ENCODE data around the gene CCRL2. TPM values are rescaled to one million over a fixed set of nuclear protein-coding genes. Genes with fewer than 3 reads are reported as not detected.

CCRL2 gene
- total and polyA plus RNA-seq, 2 donors (not counting 1 experiment from before 2014, with no cell fraction given), result 2.6 to 3.3 TPM

- intact Hi-C loops (cut with micrococcal nuclease), result no loop called here
- CTCF ChIA-PET, result interaction anchor here (0.8 to 6.0 kb wide), 5 partner anchors 9 to 619 kb away, joined by 3 to 58 read pairs (median 10); partner anchors contain the start of gene CCR5
- TF ChIP-seq CTCF (IDR thresholded peaks at IDR 0.05), result no peak
- no peak for TF ChIP-seq EZH2 (IDR thresholded peaks at IDR 0.05; ENCODE audit: borderline replicate concordance, insufficient read depth, low read depth, low read length, poor library complexity, severe bottlenecking)
Measured at GRCh38 chr3:46380471-46381221, 26.4 kb upstream of the CCRL2 start.

GRCh38 chr3:46381625-46382024 lies 25.4 kb upstream of the CCRL2 start:
- no peak overlapping the region for H3K4me3 ChIP-seq (ENCODE audit: control extremely low read depth in 1 of 5, extremely low read depth in 1 of 5, insufficient read depth in 1 of 5, low read depth in 2 of 5, low read length in 4 of 5)
- H2AFZ ChIP-seq (ENCODE audit: insufficient read depth, low read depth, low read length, poor library complexity, severe bottlenecking), result no peak overlapping the region
- ChIA-PET CTCF (interaction anchor here (0.6 to 6.0 kb wide), 6 partner anchors 10 to 620 kb away, joined by 3 to 31 read pairs (median 3); partner anchors contain the start of gene CCR5), POLR2A (no interaction called here)
- Mint-ChIP-seq H3K4me3 (no peak overlapping the region), H3K27me3 (no peaks in the 10 kb centered on the region), H3K4me1 (peaks cover 58% of the 10 kb centered on the region), H3K9me3 (ENCODE audit: insufficient read depth) (no peaks in the 10 kb centered on the region), H3K27ac (no peak overlapping the region)
- no peak overlapping the region for H3K27ac ChIP-seq (ENCODE audit: low read length in 2 of 2)
- no peaks in the 10 kb centered on the region for H3K9me3 ChIP-seq (ENCODE audit: control extremely low read depth in 1 of 3, control insufficient read depth in 2 of 3, insufficient read depth in 1 of 3, low read length in 2 of 3)
- H3K36me3 ChIP-seq (replicated peaks in 1 of 2; ENCODE audit: control extremely low read depth in 1 of 2, control insufficient read depth in 1 of 2, extremely low read depth in 1 of 2, insufficient read depth in 2 of 2, low read length in 1 of 2), result no peaks in the 10 kb centered on the region
- no peak for ATAC-seq (ENCODE audit: low read depth)
- H3K4me1 ChIP-seq (ENCODE audit: control insufficient read depth in 2 of 2, insufficient read depth in 2 of 2, low read length in 2 of 2), result peaks cover 48 to 57% of the 10 kb centered on the region in 2 donors
- H3K9ac ChIP-seq (ENCODE audit: low read length), result no peak overlapping the region
- TF ChIP-seq CTCF (IDR thresholded peaks at IDR 0.05) (no peak), EZH2 (IDR thresholded peaks at IDR 0.05; ENCODE audit: borderline replicate concordance, insufficient read depth, low read depth, low read length, poor library complexity, severe bottlenecking) (no peak)
- intact Hi-C loops (cut with micrococcal nuclease), result no loop called here
- H3K27me3 ChIP-seq (replicated peaks in 1 of 4; ENCODE audit: control extremely low read depth in 1 of 4, control insufficient read depth in 3 of 4, insufficient read depth in 4 of 4, low read length in 3 of 4), result no peaks in the 10 kb centered on the region
- H3K4me2 ChIP-seq (replicated peaks; ENCODE audit: low read depth, low read length, poor library complexity, severe bottlenecking), result no peak overlapping the region
- 89% methylated on average over 2 of the region's 3 CpGs for WGBS (ENCODE audit: insufficient coverage)
- no peaks in the 10 kb centered on the region for H3K79me2 ChIP-seq (ENCODE audit: control insufficient read depth, insufficient read depth, low read length)
- DNase-seq, result no peak
- no peaks in the 10 kb centered on the region for H4K20me1 ChIP-seq (ENCODE audit: control insufficient read depth, insufficient read depth, low read length, poor library complexity, severe bottlenecking)

More at GRCh38 chr3:46380471-46381221, 26.4 kb upstream of the CCRL2 start:
- Histone ChIP-seq H3K4me1 (ENCODE audit: control insufficient read depth in 2 of 2, insufficient read depth in 2 of 2, low read length in 2 of 2) (peaks cover 43 to 49% of the 10 kb centered on the region in 2 donors), H3K79me2 (ENCODE audit: control insufficient read depth, insufficient read depth, low read length) (no peaks in the 10 kb centered on the region), H3K9ac (ENCODE audit: low read length) (peak overlapping the region; percentile 4), H3K4me3 (ENCODE audit: control extremely low read depth in 1 of 5, extremely low read depth in 1 of 5, insufficient read depth in 1 of 5, low read depth in 2 of 5, low read length in 4 of 5) (no peak overlapping the region), H3K27me3 (replicated peaks in 1 of 4; ENCODE audit: control extremely low read depth in 1 of 4, control insufficient read depth in 3 of 4, insufficient read depth in 4 of 4, low read length in 3 of 4) (no peaks in the 10 kb centered on the region), H2AFZ (ENCODE audit: insufficient read depth, low read depth, low read length, poor library complexity, severe bottlenecking) (peak overlapping the region; percentile 23), H3K27ac (ENCODE audit: low read length in 2 of 2) (peak overlapping the region in 1 of 2 donors; percentile 2), H3K9me3 (ENCODE audit: control extremely low read depth in 1 of 3, control insufficient read depth in 2 of 3, insufficient read depth in 1 of 3, low read length in 2 of 3) (no peaks in the 10 kb centered on the region), H4K20me1 (ENCODE audit: control insufficient read depth, insufficient read depth, low read length, poor library complexity, severe bottlenecking) (no peaks in the 10 kb centered on the region), H3K4me2 (replicated peaks; ENCODE audit: low read depth, low read length, poor library complexity, severe bottlenecking) (peak overlapping the region; percentile 57), H3K36me3 (replicated peaks in 1 of 2; ENCODE audit: control extremely low read depth in 1 of 2, control insufficient read depth in 1 of 2, extremely low read depth in 1 of 2, insufficient read depth in 2 of 2, low read length in 1 of 2) (no peaks in the 10 kb centered on the region)
- DNase-seq (peak; percentile 33), ATAC-seq (ENCODE audit: low read depth) (no peak)
- Mint-ChIP-seq H3K4me1 (peaks cover 54% of the 10 kb centered on the region), H3K9me3 (ENCODE audit: insufficient read depth) (no peaks in the 10 kb centered on the region), H3K27me3 (no peaks in the 10 kb centered on the region), H3K27ac (peak overlapping the region; percentile 87), H3K4me3 (peak overlapping the region; percentile 76)
- POLR2A ChIA-PET, result no interaction called here
- 70% methylated on average over 4 of the region's 8 CpGs for WGBS (ENCODE audit: insufficient coverage)

Measured in B cell (primary cell).